T follicular helper cell (primary cell): ENCODE data around the gene CLPSL1.

ENCODE experiments used
- DNase-seq: peaks from one replicate; pipeline ENCODE4 v3.0.0-alpha.2; 2020; ENCODE audit warnings: low read depth

The CLPSL1 gene

GRCh38 chr6:35759426-35759825 is 21.4 kb upstream of the CLPSL1 start:
- DNase-seq = no peak

- DNase-seq = no peak
Measured at GRCh38 chr6:35765739-35766138, 15.1 kb upstream of the CLPSL1 start.

DNA sequence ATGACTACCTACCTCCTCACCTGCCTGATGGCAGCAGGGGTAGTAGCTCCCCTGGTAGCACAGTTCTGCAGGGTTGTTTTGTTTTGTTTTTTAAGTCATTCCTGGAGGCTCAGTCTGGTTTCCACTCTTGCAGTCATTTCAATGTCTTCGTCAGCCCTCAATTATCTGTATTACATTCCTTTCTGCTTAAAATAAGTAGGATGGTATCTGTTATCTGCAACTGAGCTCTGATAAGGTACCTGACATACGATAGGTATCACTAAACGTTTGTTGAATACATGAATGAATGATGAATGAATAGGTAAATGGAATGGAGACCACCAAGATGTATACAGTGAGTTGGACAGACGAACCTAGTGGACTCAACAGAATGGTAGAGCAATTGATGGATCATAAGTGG is 11.6 kb upstream of the CLPSL1 start:
- no peak for DNase-seq

GRCh38 chr6:35771343-35771627 is 9.5 kb upstream of the CLPSL1 start:
- no peak for DNase-seq

- no peak for DNase-seq
Measured at GRCh38 chr6:35774116-35774794, 6.6 kb upstream of the CLPSL1 start.

DNA sequence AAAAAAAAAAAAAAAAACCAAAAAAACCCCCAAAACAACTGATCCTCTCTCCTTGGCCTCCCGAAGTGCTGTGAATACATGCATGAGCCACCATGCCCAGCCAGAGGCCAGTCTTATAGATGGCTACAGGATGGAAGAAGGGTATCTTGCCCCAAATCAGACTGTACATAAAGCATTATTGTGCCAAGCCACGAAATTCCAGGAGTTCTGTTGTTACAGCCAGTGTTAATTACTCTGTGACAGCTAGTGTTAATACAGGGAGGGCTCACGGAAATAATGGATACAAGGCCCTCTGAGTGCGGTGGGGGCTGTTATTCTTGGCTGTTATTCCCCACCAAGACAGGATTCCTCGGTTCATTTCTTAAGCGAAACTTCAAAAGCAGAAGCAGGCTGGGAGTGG is 5.8 kb upstream of the CLPSL1 start:
- DNase-seq = no peak

DNA sequence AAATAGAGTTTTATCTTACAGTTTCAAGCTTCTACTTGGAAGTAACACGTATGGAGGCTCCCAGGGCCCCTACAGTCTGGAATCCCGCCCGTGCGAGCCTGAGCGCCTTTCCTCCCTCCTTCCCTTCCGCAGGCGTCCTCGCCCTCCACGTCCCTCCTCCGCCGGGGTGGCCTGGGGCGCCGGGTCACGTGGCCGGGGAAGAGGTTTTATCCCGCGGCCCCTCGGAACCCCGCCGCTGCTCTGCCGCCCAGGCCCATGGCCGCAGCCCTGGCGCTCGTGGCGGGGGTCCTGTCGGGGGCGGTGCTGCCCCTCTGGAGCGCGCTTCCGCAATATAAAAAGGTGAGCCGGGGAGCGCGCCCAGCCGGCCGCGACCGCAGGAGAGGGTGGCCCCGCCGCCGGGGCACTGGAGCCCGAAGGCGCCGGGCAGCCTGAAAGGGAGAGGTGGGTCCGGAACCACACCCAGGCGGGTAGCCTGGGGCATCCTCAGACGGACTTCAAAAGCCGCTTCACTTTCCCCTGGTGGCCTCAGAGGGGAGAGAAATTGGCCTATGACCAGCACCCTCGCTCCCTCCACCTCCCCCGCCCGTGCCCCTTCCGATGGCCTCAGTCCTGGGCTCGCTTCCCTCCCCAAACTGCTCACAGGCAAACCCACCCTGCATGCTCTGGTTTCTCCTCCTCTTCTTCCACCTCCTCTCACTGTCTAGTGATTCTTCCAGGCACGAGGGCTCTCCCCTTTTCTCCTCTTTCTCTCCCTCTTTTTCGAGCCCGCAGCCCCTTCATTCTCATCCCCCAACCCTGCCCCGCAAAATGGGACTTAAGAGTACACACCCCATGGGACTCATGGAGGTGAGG is 4.2 kb upstream of the CLPSL1 start, which contains the start of gene CLPSL2:
CLPSL2 (plus strand) TSS at position 235 of the 852 bp plus-strand sequence; CDS start at position 256, 21 bp downstream.
- no peak for DNase-seq

- no peak for DNase-seq
Measured at GRCh38 chr6:35777356-35778102, 3.3 kb upstream of the CLPSL1 start.

- DNase-seq = no peak
Measured at GRCh38 chr6:35778437-35778836, 2.4 kb upstream of the CLPSL1 start.

DNA sequence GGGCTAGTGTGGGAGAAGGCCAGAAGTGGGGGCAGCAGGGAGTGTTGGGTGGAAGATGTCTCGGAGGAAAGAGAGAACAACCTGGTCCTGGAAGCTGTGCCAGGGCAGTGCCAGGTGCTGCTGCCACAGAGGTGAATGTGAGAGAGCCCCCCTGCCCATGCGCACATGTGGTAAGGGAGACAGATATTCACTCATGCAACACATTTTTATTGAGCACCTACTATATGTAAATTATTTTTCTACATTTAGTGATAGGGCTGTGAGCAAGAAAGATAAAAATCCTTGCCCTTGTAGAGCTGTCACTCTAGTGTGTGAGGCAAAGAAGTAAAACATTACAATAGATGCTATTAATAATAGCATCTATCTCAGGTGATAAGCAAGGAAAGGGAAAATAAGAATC is 471 bp downstream of the CLPSL1 start:
- DNase-seq = no peak

DNA sequence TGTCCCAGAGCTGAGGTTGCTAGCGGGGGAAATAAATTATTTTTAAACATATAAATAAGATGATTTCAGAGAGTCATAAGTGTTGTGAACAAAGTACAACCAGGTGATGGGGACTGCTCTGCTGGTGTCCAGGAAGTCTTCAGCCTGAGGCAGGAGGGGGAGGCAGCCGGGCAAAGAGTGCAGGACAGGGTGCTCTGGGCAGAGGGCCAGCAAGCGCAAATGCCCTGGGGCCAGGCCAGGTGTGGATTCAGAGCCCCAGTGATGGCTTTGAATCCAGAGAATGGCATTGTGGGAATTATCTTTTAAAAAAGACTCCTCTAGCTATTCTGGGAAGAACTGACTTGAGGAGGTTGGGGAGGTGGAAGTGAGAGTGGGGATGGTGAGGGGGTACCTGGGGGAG is 1.6 kb downstream of the CLPSL1 start:
- DNase-seq = no peak

DNA sequence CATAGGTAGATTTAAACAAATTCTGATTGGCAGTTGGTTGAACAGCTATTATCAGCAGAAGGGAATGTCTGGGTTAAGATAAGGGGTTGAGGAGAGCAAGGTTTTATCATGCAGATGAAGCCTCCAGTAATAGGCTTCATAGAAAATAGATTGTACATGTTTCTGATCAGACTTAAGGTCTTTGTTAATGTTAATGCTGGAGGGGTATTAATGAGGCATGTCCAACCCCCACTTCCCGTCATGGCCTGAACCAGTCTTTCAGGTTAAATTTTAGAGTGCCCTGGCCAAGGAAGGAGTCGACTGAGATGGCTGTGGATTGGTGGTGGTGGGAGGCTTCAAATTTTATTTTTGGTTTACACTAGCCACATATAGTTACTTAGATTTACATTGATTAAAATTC is 3.4 kb downstream of the CLPSL1 start:
- DNase-seq = no peak

GRCh38 chr6:35786272-35786671 is 5.5 kb downstream of the CLPSL1 start:
- no peak for DNase-seq

- no peak for DNase-seq
Measured at GRCh38 chr6:35786810-35787209, 6.0 kb downstream of the CLPSL1 start.

DNA sequence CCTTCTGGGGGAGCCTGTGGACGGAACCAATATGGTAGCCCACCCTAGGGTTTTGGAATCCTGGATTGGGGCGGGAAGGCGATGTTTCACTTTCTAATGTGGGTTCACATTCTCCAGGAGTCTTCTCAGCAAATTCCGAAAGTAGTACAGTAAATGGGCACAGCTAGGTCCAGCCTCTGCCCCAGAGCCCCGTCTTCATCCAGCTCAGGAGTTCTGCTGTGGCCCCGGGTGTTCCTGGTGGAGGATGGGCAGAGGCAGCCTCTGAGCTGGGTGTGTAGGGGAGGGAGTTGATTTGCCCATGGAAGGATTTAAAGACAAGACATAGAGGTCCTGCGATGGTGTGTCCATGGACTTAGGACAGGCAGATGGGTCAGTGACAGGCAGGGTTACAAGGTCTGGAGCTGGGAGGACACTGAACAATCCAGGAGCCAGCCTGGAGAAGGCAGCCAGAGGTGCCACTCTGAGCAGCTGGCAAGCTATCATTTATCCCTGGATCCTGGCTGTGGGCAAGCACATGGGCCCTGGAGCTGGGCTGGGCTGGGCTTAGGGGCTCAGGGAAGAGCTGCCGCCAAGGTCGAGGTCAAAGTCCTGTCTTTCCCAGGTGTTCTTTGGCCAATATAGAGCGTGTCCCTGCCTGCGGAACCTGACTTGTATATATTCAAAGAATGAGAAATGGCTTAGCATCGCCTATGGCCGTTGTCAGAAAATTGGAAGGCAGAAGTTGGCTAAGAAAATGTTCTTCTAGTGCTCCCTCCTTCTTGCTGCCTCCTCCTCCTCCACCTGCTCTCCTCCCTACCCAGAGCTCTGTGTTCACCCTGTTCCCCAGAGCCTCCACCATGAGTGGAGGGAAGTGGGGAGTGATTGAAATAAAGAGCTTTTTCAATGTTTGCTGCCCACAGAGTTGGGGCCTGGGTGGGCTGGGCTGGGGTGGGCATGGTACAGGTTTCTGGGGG is 6.7 kb downstream of the CLPSL1 start:
- DNase-seq = no peak

DNA sequence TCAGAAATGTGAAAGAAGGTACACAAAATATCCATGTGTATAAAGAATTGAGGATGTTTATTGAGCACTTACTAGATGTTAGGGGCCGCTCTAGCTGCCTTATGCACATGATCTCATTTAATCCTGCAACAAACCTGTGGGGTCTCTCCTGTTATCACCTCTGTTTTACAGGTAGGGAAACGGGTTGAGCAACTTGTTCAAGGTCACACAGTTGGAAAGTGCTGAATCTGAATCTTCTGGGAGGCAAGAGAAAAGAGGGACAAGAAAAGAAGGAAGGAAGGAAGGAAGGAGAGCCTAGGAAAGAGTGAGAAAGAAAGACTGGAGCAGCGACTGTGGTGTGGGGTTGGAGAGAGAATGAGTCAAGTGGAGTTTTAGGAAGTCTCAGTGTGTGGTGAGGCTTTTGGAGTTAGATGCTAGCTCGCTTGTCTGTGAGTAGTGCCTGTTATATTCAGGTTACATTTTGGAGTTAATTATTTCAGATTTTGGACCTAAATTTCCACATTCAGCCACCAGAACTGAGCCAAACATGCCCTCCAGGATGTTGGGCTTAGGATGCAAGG is 7.7 kb downstream of the CLPSL1 start:
- DNase-seq = no peak

DNA sequence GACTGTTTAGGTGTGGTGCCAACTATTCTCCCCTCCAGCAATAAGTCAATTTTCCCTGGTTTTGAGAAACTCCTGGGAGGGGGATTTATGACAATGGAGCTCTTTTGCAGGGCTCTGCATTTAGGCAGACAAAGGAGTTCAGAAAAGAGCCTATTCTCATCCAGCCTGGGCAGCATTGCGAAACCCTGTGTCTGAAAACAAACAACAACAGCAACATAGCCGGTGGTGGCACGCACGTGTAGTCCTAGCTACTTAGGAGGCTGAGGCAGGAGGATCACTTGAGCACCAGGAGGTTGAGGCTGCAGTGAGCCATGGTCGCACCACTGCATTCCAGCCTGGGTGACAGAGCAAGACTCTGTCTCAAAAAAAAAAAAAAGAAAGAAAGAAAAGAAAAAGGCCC is 9.9 kb downstream of the CLPSL1 start:
- DNase-seq = no peak

GRCh38 chr6:35794536-35795452 is 14.0 kb downstream of the CLPSL1 start:
- no peak for DNase-seq

GRCh38 chr6:35795453-35796071 is 14.7 kb downstream of the CLPSL1 start:
- no peak for DNase-seq

DNA sequence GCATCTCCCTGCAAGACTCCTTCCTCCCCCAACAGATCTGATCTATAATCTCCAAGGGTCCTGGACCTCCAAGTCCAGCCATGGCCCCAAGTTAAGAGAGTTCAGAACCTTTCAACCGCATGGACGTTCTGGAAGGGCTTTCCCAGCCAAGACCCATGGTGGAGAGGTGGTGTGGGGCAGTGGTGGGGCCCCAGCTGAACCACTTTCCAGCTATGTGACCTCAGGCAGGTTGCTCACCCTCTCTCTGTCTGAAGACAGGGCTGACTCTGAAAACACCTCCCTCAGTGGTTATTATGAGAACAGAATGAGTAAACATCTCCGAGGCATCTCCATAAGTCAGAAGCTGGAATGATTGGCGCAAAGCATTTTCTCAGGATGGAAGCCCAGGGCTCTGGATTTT is 15.4 kb downstream of the CLPSL1 start:
- DNase-seq = no peak
